OCI-LY1 (cell line): ENCODE measurements around the gene PDE6A.

ENCODE experiments used
- H2AFZ ChIP-seq: fragments of 200-600 bp; sonication (generic), shearing (Covaris generic); 2 replicates; pipeline ENCODE4 v1.6.0; 2014; ENCODE audit warnings: antibody characterized with exemption, mild to moderate bottlenecking, low read length
- H3F3A ChIP-seq: fragments of 200-600 bp; sonication (generic), shearing (Covaris generic); 2 replicates; pipeline ENCODE4 v1.6.0; 2014; ENCODE audit warnings: mild to moderate bottlenecking, antibody characterized with exemption, low read length, moderate library complexity; ENCODE audit not compliant: insufficient read depth
- H3K27ac ChIP-seq: fragments of 200-600 bp; sonication (generic); 2 replicates; pipeline ENCODE4 v1.5.1; 2014; ENCODE audit warnings: low read length, mixed run types, mild to moderate bottlenecking, low read depth; ENCODE audit not compliant: poor library complexity, severe bottlenecking
- H3K27me3 ChIP-seq: fragments of 200-600 bp; sonication (generic); 2 replicates; pipeline ENCODE4 v1.6.0; 2014; ENCODE audit warnings: antibody characterized with exemption, mild to moderate bottlenecking, low read length, moderate library complexity; ENCODE audit not compliant: insufficient read depth
- H3K36me3 ChIP-seq: fragments of 200-600 bp; sonication (generic); 2 replicates; pipeline ENCODE4 v1.6.1; 2014; ENCODE audit warnings: mild to moderate bottlenecking, antibody characterized with exemption, low read length, moderate library complexity, mixed read lengths; ENCODE audit not compliant: insufficient read depth
- H3K4me1 ChIP-seq: fragments of 200-600 bp; sonication (generic); 2 replicates; pipeline ENCODE4 v1.5.1; 2014; ENCODE audit warnings: mild to moderate bottlenecking, low read length, moderate library complexity; ENCODE audit not compliant: insufficient read depth, severe bottlenecking
- H3K4me2 ChIP-seq: fragments of 200-600 bp; sonication (generic), shearing (Covaris generic); 2 replicates; pipeline ENCODE4 v1.6.1; 2014; ENCODE audit warnings: low read length
- H3K4me3 ChIP-seq: fragments of 200-600 bp; sonication (generic); 2 replicates; pipeline ENCODE4 v1.5.1; 2014; ENCODE audit warnings: low read length, low read depth, mild to moderate bottlenecking, mixed read lengths; ENCODE audit not compliant: poor library complexity, severe bottlenecking
- H3K79me2 ChIP-seq: fragments of 200-600 bp; shearing (Covaris generic); 2 replicates; pipeline ENCODE4 v1.6.1; 2016; ENCODE audit warnings: mixed run types, low read length, mixed read lengths; ENCODE audit not compliant: insufficient read depth
- H3K9ac ChIP-seq: fragments of 200-600 bp; sonication (generic), shearing (Covaris generic); 2 replicates; pipeline ENCODE4 v1.6.1; 2014; ENCODE audit warnings: mild to moderate bottlenecking, low read length, mixed read lengths
- H3K9me2 ChIP-seq: fragments of 200-600 bp; sonication (generic), shearing (Covaris generic); 2 replicates; pipeline ENCODE4 v1.6.1; 2014; ENCODE audit warnings: low read depth, mild to moderate bottlenecking, low read length, mixed read lengths
- H3K9me3 ChIP-seq: fragments of 200-600 bp; shearing (Covaris generic); 2 replicates; pipeline ENCODE4 v1.6.1; 2014; ENCODE audit warnings: low read length, mixed read lengths
- H4K20me1 ChIP-seq: fragments of 200-600 bp; sonication (generic), shearing (Covaris generic); 2 replicates; pipeline ENCODE4 v1.6.0; 2016; ENCODE audit warnings: mild to moderate bottlenecking, low read length; ENCODE audit not compliant: insufficient read depth
- EZH2 ChIP-seq: fragments of 200-600 bp; sonication (generic), shearing (Covaris generic); IDR thresholded peaks from 2 replicates; pipeline ENCODE4 v1.8.0; 2017; ENCODE audit warnings: borderline replicate concordance, mixed run types, mild to moderate bottlenecking, antibody characterized with exemption, low read length, moderate library complexity, mixed read lengths
- TF ChIP-seq, protein P1 (sequence below): fragments of 200-600 bp; sonication (generic), shearing (Covaris generic); IDR thresholded peaks from 2 replicates; pipeline ENCODE4 v1.5.1; 2017; ENCODE audit warnings: mild to moderate bottlenecking, antibody characterized with exemption, low read length, moderate library complexity, mixed read lengths

PDE6A gene

DNA sequence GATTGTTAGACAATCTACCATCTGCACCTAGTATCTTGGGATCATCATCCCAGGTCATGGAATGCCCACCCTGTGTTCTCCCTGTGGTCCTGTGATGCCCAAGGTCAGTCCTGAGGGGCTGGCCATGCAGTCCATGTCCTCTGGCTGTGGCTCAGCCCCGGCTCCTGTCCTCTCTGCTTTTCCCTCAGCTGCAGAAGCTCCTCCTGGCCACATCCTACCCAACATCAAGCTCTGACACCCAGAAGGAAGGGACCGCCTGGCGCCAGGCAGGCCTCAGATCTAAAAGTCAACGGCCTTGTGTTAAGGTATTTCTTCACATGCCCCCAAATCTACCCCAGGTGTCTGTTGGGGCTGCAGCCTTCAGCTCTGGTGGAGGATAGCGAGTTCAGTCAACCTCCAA, 114.0 kb downstream of the PDE6A start:
- TF ChIP-seq EZH2 = no peak
- no peak overlapping the region for H3K4me2 ChIP-seq

DNA sequence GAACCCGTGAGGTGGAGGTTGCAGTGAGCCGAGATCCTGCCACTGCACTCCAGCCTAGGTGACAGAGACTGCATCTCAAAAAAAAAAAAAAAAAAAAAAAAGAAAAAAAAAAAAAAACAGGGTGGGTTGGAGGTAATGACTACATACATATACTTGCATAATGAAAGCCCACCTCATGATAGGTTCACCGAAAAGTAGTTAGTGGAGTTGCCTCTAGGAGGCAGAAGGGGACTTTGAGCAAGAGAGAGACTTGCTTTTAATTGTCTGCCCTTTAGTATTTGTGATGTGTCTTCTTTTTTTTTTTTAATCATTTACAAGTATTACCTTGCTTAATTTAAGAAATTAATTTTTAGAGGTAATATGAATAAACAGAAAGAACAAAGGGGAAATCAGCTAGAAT, 114.6 kb downstream of the PDE6A start:
- H3K79me2 ChIP-seq = no peaks in the 10 kb centered on the region
- no peak for TF ChIP-seq EZH2
- TF ChIP-seq, protein P1, sequence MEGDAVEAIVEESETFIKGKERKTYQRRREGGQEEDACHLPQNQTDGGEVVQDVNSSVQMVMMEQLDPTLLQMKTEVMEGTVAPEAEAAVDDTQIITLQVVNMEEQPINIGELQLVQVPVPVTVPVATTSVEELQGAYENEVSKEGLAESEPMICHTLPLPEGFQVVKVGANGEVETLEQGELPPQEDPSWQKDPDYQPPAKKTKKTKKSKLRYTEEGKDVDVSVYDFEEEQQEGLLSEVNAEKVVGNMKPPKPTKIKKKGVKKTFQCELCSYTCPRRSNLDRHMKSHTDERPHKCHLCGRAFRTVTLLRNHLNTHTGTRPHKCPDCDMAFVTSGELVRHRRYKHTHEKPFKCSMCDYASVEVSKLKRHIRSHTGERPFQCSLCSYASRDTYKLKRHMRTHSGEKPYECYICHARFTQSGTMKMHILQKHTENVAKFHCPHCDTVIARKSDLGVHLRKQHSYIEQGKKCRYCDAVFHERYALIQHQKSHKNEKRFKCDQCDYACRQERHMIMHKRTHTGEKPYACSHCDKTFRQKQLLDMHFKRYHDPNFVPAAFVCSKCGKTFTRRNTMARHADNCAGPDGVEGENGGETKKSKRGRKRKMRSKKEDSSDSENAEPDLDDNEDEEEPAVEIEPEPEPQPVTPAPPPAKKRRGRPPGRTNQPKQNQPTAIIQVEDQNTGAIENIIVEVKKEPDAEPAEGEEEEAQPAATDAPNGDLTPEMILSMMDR = no peak
- no peak overlapping the region for H3K9ac ChIP-seq
- H3K9me2 ChIP-seq = no peaks in the 10 kb centered on the region
- H4K20me1 ChIP-seq = no peaks in the 10 kb centered on the region
- H3K27ac ChIP-seq = no peak overlapping the region
- H3K27me3 ChIP-seq = no peaks in the 10 kb centered on the region
- no peak overlapping the region for H3K4me3 ChIP-seq
- no peak overlapping the region for H3K4me2 ChIP-seq
- peaks cover 40% of the 10 kb centered on the region; the same call in 1 of the 2 replicates for H3K36me3 ChIP-seq
- no peaks in the 10 kb centered on the region for H3K9me3 ChIP-seq
- no peak overlapping the region for H2AFZ ChIP-seq
- no peaks in the 10 kb centered on the region for H3F3A ChIP-seq
- no peaks in the 10 kb centered on the region for H3K4me1 ChIP-seq

More for the DNA sequence above, 114.0 kb downstream of the PDE6A start:
- H3K9me3 ChIP-seq = no peaks in the 10 kb centered on the region
- no peaks in the 10 kb centered on the region for H3F3A ChIP-seq
- H3K36me3 ChIP-seq = peaks cover 41% of the 10 kb centered on the region; the same call in 1 of the 2 replicates
- no peak overlapping the region for H3K4me3 ChIP-seq
- no peak overlapping the region for H3K9ac ChIP-seq
- H3K79me2 ChIP-seq = no peaks in the 10 kb centered on the region
- no peaks in the 10 kb centered on the region for H4K20me1 ChIP-seq
- no peaks in the 10 kb centered on the region for H3K9me2 ChIP-seq
- H2AFZ ChIP-seq = no peak overlapping the region
- no peaks in the 10 kb centered on the region for H3K4me1 ChIP-seq
- H3K27ac ChIP-seq = no peak overlapping the region
- H3K27me3 ChIP-seq = no peaks in the 10 kb centered on the region

DNA sequence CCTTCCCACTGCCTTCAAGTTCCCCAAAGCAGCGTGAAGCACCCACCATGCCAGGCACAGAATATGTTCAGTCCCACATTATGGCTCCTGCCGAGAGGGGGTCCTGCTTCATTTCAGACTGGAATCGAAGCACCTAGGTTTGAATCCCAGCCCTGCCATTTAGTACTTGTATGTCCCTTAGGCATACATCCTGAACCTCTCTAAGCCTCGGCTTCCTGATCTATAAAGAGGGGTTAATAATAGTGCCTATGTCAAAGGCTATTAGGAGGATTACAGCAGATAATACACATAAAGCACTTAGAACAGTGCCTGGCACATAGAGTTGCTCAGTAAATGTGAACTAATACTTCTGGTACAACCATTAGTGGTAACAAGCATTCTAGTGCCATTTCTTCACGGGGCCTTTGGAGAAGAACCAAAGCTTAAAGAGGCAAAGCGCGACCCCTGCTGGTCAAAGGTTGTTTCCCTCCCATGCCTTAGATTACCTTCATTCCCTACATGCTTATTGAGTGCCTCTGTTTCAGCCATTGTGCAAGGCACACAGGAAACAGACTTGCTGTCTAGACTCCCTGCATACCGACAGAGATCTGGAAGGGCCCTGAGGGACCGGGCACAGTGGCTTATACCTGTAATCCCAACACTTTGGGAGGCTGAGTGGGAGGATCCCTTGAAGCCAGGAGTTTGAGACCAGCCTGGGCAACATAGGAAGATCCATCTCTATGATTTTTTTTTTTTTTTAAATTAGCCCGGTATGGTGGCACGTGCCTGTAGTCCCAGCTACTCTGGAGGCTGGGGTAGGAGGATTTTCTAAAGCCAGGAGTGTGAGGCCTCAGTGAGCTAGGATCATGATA, 116.2 kb downstream of the PDE6A start:
- no peak overlapping the region for H3K27ac ChIP-seq
- H3F3A ChIP-seq = no peaks in the 10 kb centered on the region
- no peaks in the 10 kb centered on the region for H3K4me1 ChIP-seq
- no peaks in the 10 kb centered on the region for H3K9me2 ChIP-seq
- H3K9ac ChIP-seq = no peak overlapping the region
- H3K4me2 ChIP-seq = no peak overlapping the region
- H3K4me3 ChIP-seq = no peak overlapping the region
- H3K36me3 ChIP-seq = peaks cover 40% of the 10 kb centered on the region; the same call in 1 of the 2 replicates
- H2AFZ ChIP-seq = no peak overlapping the region
- no peak for TF ChIP-seq EZH2
- TF ChIP-seq, protein P1 = peak; percentile 93
- H3K27me3 ChIP-seq = no peaks in the 10 kb centered on the region
- H3K79me2 ChIP-seq = no peaks in the 10 kb centered on the region
- H3K9me3 ChIP-seq = no peaks in the 10 kb centered on the region
- no peaks in the 10 kb centered on the region for H4K20me1 ChIP-seq
